GM18508 (cell line): ENCODE results near the gene PRM1.

Experiments used
- ATAC-seq: cut with Tn5 transposase; IDR thresholded peaks from one replicate; pipeline ENCODE4 v1.9.1; 2021; ENCODE audit warnings: moderate number of reproducible peaks; ENCODE audit not compliant: insufficient read depth, unreplicated experiment

PRM1 gene, protein sequence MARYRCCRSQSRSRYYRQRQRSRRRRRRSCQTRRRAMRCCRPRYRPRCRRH

DNA sequence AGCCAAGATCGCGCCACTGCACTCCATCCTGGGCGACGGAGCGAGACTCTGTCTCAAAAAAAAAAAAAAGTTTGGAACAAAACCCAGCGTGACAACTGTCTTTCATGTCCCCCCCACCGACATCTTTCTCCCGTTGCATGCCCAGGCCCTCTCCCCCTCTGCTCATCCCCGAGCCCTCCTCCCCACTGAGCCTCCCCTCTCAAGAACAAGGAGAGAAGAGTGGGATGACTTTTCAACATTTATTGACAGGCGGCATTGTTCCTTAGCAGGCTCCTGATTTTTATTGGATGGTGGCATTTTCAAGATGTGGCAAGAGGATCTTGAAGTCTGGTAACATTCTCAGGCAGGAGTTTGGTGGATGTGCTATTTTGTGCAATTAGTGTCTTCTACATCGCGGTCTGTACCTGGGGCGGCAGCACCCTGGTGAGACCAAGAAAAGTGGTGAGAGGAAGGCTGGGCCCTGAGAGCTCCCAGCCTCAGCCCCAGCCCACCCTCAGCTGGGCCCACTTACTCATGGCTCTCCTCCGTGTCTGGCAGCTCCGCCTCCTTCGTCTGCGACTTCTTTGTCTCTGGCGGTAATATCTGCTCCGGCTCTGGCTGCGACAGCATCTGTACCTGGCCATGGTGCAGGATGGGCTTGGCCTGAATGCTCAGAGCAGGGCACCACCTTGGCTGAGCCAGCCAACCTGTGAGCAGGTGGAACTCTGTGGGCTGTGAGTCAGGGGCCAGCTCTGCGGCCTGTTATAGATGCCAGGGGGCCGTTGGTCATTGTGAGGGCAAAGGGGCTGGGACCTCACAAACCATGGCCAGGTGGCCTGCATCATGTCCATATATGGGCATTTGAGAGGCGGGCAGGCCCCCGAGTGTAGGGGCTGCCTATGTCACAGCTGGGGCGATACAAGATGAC lies at the start of gene PRM1:
Gene PRM1 (minus strand): TSS at position 715 of the 907 bp plus-strand sequence. CDS start 92 bp downstream, at position 623.
- no peak for ATAC-seq

DNA sequence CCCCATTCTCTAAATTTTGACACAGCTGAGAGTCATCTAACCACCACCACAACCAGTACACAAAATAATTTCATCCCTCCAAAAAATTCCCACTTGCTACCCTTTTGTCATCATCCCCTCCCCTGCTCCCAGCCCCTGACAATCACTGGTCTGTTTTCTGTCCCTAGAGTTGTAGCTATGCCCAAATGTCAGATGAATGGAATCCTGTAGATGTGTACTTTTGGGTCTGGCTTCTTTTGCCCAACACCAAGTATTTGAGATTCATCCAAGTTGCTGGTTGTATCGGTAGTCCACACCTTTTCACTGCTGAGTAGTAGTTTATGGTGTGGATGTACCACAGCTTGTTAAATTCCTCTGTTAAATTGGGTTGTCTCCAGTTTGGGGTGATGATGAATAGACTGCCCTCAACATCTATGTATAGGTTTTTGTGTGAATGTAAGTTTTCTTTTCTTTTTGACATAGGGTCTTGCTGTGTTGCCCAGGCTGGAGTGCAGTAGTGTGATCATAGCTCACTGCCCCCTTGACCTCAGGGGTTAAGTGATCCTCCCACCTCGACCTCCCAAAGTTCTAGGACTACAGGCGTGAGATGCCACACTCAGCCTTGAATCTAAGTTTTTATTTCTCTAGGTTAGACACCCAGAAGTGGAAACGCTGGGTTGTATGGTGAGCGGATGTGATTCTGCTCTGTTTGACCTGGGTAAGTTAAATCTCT lies 49.6 kb upstream of the PRM1 start:
- no peak for ATAC-seq

DNA sequence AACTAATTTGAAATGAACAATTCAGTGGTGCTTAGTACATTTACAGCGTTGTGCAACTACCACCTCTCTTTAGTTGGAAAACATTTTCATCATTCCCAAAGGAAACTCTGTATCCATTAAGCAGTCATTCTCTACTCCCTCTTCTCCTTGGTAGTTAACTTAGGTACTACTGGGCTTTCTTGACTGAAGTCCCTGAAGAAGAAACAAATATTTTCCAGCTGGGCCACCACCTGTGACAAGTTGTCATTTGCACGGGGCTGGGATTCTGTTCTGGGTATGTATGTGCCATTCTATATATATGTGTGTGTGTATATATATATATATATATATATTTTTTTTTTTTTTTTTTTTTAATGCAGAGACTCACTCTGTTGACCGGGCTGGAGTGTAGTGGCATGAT lies 48.8 kb upstream of the PRM1 start:
- ATAC-seq, result no peak

DNA sequence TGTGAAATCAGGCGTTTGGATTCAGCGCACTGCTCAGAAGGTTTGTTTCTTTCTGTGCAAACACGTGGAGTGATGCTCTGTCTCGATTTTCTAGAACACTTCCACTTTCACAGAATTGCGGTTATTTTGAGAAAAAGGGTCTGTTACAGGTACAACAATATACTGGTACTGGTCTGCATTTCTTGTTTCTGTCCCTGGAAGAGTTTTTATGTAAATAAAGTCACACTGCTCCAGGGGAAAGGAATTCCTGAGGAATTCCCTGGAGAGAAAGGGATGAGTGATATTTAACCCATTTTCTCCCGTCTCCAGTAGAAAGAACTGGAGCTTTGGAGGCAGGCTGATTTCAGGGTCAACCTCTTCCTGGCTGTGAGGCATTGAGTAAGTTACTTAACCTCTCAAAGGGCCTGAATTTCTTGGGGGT lies 48.0 kb upstream of the PRM1 start:
- no peak for ATAC-seq

DNA sequence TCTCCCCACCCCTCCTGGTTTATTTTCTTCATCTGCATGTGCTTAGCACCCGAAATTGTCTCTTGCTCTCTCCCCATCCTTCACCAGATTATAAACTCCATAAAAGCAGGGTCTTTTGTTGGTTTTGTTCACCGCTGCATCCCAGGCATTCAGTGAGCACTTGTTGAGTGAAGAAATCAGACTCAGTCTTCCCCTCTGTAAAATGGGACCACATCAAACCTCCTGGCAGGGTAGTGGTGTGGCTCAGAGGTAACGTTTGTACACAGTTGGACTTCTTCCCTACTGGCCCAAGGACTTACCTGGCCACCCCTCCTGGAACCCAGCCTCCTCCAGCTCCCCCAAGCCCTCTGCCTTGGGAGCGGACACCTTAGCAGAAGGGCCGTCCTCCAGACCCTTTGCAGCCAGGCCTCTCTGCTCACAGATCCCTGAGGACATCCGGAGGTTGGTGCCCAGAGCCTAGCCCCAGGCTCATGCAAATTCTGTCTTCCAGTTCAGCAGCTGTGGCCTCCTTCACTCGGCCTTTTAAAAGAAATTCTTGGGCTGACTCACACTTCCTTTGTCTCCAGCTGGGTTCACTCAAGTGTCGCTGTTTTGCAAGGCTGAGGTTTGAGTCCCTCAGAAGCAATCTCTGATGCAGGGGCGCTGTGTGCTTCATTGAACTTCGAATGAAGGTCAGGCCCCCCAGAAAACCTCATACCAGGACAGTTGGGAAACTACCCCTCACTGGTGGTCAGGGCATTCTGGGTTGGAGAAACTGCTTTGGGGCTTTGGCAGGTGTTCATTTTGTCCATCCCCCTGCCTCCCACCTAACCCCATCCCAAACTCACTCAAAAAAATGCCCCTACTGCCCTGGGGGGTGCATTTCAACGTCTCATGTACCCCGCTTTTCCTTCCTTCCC lies 47.3 kb upstream of the PRM1 start:
- peak; percentile 44 for ATAC-seq

DNA sequence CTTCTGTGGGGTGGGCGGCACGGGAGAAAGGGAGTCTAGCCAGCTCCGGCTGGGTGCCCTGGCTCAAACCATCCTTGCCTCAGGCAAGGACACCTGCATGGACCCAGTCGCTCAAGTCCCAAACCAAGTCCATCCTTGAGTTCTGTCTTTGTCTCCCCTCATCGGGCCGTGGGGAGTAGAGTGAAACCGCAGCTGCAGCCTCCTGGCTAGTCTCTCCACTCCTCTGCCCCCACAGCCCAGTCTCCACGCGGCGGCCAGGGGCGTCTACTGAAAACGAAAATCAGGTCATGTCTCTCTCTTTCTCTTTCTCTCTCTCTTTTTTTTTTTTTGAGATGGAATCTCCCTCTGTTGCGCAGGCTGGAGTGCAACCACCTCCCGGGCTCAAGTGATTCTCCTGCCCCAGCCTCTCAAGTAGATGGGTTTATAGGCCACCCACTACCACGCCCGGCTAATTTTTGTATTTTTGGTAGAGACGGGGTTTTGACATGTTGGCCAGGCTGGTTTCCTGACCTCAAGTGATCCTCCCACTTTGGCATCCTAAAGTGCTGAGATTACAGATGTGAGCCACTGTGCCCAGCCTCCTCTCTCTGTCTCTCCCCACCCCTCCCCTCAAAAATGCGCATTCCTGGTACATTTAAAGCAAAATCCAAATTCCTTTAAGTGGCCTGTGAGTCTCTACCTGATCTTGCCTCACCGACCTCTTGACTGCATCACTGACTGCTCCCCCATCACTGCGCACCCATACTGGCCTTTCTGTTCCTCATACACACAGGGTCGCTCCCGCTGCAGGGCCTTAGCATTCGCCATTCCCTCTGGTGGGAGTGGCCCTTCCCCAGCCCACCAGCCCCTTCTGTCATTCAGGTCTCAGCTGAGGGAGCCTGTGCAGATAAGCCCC lies 46.4 kb upstream of the PRM1 start:
- ATAC-seq, result no peak

DNA sequence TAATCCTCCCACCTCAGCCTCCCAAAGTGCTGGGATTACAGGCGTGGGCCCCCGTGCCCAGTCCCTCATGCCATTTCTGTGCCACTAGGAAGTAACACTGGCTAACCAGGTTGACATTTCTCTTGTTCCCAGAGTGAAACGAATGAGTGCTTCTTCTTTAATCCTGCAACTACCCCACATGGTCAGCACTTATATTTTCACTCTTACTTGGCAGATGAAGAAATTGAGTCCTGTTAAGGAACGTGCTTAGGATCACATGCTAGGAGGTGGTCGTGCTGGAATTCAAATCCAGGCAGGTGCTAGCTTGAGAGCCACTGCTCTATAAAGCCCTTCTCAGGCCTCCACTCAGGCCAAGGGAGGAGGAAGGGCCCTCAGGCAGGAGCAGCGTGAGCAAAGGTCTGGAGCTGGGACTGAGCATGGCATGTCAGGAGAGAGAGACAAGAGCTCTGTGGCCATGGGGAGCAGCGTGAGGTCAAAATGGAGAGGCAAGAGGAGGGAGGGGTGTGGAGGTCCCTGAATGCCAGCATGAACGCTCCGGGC lies 45.7 kb upstream of the PRM1 start:
- no peak for ATAC-seq

DNA sequence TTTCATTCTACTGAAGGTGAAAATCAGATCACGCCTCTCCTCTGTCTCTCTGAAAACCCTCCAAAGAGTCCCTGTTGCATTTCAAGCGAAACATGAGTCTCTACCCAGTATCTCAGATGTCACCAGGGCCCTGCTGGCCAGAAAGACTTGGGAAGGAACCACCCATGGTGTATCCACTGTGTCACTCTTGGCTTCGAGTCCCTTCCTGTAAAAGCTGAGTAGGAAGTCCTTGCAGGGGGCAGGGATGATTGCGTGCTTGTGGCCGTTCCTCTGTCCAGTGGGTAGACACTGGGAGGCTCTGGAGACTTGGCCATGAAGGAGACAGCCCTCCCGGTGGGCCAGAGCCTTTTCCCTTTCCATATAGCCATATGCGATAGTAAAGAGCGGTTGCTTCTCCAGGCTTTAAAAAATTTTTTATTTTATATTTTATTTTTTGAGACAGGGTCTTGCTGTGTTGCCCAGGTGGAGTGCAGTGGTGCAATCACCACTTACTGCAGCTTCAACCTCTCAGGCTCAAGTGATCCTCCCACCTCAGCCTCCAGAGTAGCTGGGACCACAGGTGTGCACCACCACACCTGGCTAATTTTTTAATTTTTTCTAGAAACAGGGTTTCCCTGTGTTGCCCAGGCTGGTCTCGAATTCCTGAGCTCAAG lies 45.1 kb upstream of the PRM1 start:
- ATAC-seq, result no peak

DNA sequence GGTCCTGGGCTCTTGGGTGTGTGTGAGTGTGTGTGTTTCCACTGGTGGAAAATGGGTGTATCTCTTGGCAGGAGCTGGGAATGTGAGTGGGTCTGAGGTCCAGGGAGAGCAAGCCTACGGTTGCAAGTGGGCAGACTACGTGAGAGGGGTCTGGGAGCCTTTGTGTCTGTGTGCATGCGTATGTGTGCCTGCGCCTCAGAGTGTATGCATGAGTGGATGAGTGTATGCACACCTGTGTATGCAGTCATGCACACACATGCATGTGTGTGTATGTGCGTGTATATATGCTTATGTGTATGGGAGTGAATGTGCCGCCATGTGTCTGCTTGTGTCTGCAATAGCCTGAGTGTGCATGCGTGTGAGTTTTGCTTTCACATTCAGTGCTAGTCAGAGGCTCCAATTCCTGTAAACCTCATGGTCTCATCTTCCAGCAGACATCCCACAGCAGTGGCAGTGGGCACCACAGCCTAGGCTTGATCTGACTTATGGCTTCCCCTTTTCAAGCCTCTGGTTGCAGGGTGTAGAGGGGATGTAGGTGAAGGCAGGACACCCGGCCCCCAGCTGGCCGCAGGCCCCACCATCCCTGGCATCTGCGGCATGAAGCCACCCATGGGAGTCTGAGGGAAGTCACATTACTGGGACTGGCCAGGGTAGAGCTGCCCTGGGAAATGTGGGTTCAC lies 44.4 kb upstream of the PRM1 start:
- ATAC-seq, result no peak

DNA sequence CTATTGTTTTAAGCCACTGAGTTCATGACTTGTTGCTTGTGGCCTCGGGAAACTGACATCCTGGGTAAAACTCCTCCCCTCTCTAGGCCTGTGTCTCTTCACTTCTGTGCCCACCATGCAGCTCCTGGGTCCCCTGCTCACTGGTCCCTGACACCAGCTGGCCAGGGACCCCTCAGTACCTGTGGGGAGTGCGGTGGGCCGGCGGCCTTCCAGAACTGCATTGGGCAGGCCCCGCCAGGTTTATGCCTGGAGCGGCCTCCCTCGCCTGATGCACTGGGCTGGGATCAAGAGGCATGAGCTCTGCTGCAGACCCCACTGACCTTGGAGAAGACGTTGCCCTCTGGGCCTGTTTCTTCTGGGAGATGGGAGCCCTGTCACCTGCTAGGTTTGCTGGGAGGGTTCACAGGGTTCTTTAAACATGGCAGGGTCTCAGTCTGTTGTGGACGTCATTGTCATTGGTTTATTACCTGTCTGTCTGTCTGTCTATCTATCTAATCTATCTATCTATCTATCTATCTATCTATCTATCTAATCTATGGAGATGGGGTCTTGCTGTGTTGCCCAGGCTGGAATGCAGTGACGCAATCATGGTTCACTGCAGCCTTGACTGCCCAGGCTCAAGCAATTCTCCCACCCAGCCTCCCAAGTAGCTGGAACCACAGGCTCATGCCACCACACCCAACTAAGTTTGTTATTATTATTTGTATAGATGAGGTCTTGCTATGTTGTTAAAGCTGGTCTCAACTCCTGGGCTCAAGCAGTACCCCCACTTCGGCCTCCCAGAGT lies 42.6 kb upstream of the PRM1 start:
- ATAC-seq, result no peak

DNA sequence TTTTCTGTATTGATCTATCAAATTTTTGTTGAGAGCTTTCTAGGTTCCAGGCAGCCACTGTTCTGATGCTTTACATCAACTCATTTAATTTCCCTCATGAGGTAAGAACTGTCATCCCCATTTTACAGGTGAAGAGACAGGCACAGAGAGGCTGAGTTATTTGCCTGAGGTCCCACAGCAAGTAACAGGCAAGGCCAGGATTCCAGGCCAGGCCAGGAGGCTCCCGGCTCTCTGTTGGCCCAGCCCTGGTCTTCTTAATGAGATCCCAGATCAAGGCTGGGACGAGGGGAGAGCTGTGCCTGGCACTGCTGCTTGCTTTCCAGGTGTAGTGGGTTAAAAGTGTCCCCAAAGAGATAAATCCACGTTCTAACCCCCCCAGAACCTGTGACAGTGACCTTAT lies 41.7 kb upstream of the PRM1 start:
- ATAC-seq, result no peak

DNA sequence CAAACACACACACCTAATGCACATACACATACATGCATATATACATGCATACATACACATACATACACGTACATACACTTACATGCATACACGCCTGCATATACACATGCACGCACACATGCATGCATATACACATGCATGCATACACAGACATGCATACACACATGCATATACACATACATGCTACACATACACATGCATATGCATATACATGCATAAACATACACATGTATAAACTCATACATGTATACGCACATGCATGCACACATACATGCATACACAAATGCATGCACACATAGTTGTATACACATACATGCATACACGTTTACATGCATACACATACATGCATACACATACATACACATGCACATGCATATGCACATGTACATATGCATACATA lies 40.5 kb upstream of the PRM1 start:
- no peak for ATAC-seq

DNA sequence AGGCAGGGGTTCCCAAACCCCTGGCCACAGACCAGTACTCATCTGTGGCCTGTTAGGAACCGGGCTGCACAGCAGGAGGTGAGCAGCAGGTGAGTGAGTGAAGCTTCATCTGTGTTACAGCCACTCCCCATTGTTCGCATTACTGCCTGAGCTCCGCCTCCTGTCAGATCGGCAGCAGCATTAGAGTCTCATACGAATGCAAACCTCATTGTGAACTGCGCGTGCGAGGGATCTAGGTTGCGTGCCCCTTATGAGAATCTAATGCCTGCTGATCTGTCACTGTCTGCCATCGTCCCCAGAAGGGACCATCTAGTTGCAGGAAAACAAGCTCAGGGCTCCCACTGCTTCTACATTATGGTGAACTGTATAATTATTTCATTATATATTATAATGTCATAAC lies 39.0 kb upstream of the PRM1 start:
- ATAC-seq, result no peak

DNA sequence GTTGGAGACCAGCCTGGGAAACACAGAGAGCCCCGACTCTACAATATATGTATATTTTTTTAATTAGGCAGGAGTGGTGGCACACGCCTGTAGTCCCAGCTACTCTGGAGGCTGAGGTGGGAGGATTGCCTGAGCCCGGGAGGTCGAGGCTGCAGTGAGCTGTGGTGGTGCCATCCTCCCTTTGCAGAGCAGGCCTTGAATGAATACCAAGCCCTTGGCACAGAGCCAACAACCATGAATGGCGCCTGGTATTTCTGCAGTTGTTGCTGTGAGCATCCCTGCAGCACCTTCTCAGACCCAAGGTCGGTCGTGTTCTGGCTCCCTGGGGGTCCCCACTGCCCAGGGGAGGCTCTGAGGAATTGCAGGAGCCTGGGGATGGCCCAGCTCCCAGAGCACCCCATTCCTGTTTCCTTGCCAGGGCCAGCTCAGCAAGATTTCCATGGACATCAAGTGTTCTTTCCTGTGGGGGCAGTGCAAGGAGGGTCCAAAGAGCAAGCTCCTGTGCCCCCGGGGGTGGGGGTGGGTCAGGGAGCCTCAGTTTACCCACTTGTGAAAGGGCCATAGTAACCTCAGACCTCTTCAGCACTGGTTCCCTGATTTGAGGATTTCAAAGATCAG lies 38.5 kb upstream of the PRM1 start:
- no peak for ATAC-seq

DNA sequence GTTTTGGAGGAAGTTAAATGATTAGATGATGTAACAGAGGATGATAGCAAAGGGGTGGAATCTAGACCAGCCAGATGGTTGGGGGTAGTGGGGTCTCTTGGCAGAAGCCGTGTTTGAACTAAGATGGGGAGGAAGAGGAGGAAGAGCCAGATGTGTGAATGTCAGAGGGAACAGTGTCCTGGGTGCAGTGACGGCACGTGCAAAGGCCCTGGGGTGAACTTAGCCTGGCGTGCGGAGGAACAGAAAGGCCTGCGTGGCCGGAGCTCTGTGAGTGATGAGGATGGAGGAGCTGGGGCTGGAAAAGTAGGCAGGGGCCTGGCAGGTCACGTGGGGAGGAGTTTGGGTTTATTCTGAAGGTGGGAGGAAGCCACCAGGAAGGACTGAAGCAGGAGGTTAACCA lies 37.7 kb upstream of the PRM1 start:
- ATAC-seq, result no peak

DNA sequence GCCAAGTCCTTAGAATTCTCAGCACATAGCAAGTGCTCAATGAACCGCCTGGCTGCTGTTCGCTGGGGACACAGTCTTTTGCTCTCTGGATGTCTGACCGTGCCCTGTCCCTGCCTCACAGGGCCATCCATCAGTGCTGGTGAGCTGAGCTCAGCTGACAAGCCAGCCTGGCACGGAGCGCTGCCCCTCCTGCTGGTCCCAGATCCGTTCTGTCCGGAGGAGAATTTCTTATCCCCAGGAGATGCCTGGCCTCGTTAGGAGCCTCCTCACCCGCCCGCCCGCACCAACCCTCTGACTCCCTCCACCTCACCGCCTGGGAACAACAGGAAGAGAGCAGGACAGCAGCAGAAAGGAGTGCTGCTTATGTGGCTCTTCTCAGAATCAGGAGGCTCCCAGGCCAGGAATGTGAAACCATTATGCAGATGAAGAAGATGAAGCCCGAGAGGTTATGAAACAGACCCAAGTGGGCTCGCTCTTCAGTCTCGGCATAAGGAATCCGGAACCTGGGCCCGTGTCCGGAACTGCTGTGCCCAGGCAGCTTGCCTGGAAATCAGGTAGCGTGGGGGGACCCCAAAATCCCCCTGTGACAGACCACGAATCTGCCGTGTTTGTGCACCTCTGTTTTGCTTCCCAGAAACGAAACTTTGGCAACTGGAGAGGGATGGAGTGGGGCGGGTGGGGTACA lies 35.3 kb upstream of the PRM1 start:
- no peak for ATAC-seq
